GM12878 (cell line): ENCODE results near the gene NUP50.

ENCODE experiments used
- EGR1 ChIP-seq, 2 experiments: IDR thresholded peaks; 1 replicate in 1 of 2; 2 replicates in 1 of 2; pipeline ENCODE4 v1.6.1; 2011 to 2012; ENCODE audit warnings: low read depth in 2 of 2, low read length in 2 of 2, borderline replicate concordance in 1 of 2, mild to moderate bottlenecking in 1 of 2, moderate library complexity in 1 of 2
- MTA3 ChIP-seq: IDR thresholded peaks from 2 replicates; pipeline ENCODE4 v1.6.1; 2012; ENCODE audit warnings: low read length, inconsistent platforms, borderline replicate concordance
- POLR2AphosphoS5 ChIP-seq: IDR thresholded peaks from 2 replicates; pipeline ENCODE4 v1.6.1; 2011; ENCODE audit warnings: mild to moderate bottlenecking, low read length, inconsistent platforms
- SUZ12 ChIP-seq: fragments of 200-600 bp; sonication (generic); IDR thresholded peaks from one replicate; pipeline ENCODE4 v1.6.1; 2018; ENCODE audit warnings: antibody characterized with exemption, mild to moderate bottlenecking; ENCODE audit not compliant: unreplicated experiment
- TF ChIP-seq, protein P1 (sequence below), 3 experiments: IDR thresholded peaks in 2 of 3; conservative IDR thresholded peaks in 1 of 3; 2 replicates each; pipeline ENCODE4 v1.5.1; 2011; ENCODE audit warnings: low read depth in 3 of 3, low read length in 3 of 3, mild to moderate bottlenecking in 3 of 3, control low read depth in 2 of 3, moderate library complexity in 2 of 3, inconsistent platforms in 1 of 3, mixed read lengths in 1 of 3; ENCODE audit not compliant: control insufficient read depth in 2 of 3, insufficient read depth in 1 of 3; ENCODE audit errors: extremely low read depth in 1 of 3
- TF ChIP-seq, protein P2 (sequence below): fragments of 450-650 bp; IDR thresholded peaks from 2 replicates; pipeline ENCODE4 v1.6.1; 2016; ENCODE audit warnings: mild to moderate bottlenecking
- TF ChIP-seq, protein P3 (sequence below): IDR thresholded peaks from 2 replicates; pipeline ENCODE4 v1.6.1; 2012; ENCODE audit warnings: low read depth, low read length, improper control_type of control experiment

DNA sequence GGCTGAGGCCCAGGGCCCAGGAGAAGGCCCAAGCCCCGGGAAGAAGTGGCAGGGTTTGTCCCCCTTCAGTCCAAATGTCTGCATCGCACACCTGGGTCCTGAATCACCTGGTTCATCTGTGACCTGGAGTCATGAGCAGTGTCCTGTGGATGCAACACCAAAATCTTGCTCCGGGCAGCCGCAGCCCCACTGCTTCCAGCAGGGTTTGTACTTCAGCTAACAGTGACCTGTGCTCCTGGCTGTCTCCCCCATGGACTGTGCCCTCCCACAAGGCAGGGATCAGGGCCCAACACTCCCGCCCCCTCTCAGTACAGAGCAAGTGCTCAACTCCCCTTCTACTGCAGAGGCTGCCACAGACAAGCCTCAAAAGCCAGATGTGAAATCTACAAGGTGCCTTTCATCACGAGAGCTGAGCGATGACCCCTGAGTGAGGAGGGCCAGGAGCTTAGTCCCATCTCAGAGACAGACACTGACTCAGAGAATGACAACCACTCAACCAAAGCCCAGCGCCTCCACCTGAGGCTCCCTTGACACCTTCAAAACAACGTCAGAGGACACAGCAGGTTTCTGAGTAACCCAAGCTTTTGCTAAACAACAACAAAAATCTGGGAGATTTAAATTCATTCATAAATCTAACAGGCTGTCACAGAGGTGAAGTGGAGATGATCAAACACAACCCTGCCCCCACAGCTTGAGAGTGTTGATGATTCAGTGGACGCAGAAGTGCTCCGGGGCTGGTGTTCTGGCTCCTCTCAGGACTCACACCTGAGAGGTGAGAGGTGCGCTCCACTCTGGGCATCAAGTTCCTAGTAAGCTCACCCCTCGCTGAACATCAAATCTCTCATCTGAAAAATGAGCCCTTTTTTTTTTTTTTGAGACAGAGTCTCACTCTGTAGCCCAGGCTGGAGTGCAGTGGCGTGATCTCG is 73.6 kb downstream of the NUP50 start:
- TF ChIP-seq, protein P1, sequence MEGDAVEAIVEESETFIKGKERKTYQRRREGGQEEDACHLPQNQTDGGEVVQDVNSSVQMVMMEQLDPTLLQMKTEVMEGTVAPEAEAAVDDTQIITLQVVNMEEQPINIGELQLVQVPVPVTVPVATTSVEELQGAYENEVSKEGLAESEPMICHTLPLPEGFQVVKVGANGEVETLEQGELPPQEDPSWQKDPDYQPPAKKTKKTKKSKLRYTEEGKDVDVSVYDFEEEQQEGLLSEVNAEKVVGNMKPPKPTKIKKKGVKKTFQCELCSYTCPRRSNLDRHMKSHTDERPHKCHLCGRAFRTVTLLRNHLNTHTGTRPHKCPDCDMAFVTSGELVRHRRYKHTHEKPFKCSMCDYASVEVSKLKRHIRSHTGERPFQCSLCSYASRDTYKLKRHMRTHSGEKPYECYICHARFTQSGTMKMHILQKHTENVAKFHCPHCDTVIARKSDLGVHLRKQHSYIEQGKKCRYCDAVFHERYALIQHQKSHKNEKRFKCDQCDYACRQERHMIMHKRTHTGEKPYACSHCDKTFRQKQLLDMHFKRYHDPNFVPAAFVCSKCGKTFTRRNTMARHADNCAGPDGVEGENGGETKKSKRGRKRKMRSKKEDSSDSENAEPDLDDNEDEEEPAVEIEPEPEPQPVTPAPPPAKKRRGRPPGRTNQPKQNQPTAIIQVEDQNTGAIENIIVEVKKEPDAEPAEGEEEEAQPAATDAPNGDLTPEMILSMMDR (IDR thresholded peaks at IDR 0.05 in 2 of 3, conservative IDR thresholded peaks at IDR 0.05 in 1 of 3; ENCODE audit: control insufficient read depth in 2 of 3, extremely low read depth in 1 of 3, insufficient read depth in 1 of 3, low read depth in 3 of 3, low read length in 3 of 3), result no peak
- TF ChIP-seq MTA3 (no peak), EGR1 (IDR thresholded peaks at IDR 0.05; ENCODE audit: borderline replicate concordance in 1 of 2, low read depth in 2 of 2, low read length in 2 of 2) (no peak; a peak in 1 of 3 replicates), POLR2AphosphoS5 (no peak), SUZ12 (no peak)
- TF ChIP-seq, protein P2, sequence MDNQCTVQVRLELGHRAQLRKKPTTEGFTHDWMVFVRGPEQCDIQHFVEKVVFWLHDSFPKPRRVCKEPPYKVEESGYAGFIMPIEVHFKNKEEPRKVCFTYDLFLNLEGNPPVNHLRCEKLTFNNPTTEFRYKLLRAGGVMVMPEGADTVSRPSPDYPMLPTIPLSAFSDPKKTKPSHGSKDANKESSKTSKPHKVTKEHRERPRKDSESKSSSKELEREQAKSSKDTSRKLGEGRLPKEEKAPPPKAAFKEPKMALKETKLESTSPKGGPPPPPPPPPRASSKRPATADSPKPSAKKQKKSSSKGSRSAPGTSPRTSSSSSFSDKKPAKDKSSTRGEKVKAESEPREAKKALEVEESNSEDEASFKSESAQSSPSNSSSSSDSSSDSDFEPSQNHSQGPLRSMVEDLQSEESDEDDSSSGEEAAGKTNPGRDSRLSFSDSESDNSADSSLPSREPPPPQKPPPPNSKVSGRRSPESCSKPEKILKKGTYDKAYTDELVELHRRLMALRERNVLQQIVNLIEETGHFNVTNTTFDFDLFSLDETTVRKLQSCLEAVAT, result no peak
- TF ChIP-seq, protein P3, sequence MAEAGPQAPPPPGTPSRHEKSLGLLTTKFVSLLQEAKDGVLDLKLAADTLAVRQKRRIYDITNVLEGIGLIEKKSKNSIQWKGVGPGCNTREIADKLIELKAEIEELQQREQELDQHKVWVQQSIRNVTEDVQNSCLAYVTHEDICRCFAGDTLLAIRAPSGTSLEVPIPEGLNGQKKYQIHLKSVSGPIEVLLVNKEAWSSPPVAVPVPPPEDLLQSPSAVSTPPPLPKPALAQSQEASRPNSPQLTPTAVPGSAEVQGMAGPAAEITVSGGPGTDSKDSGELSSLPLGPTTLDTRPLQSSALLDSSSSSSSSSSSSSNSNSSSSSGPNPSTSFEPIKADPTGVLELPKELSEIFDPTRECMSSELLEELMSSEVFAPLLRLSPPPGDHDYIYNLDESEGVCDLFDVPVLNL, result no peak
